GM21367 (cell line): ENCODE data around the gene GGT5.

Source experiments
- ATAC-seq: cut with Tn5 transposase; IDR thresholded peaks from one replicate; pipeline ENCODE4 v1.9.1; 2021; ENCODE audit not compliant: unreplicated experiment

The GGT5 gene

DNA sequence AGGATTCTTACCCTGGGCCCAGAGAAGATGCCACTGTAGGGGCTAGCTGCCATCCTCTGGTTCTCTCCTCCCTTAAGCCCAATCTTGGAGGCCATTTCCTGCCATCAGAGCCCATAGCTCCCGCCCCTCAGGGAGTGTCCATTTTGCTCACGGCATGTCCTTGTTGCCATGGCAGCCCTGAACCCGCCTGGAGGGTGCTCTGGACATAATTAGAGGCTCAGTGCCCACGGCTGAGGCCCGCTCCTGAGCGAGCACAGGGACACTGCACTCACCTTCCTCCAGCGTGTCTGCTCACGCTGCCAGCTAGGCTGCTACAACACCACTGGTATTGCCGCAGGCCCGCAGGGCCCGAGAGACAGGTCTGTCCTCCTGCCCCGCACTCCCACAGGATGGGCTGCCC is 74.7 kb downstream of the GGT5 start:
- no peak for ATAC-seq
